HUDEP-2 (cell line): ENCODE measurements around the gene PNPLA1.
A peak's percentile ranks its signal among the peaks of the same experiment; 100 is the strongest.

Source experiments
- DNase-seq, 76 experiments: peaks; one replicate each; lab custom pipeline; 2025; ENCODE audit not compliant: unreplicated experiment in 76 of 76; lab: John Stamatoyannopoulos, UW

Gene PNPLA1

GRCh38 chr6:36350681-36351571 is 81.1 kb downstream of the PNPLA1 start:
- DNase-seq, result peak in 70 of 76 experiments; percentile 15 to 85 (median 52)

- DNase-seq, result no peak
These were observed 82.8 kb downstream of the PNPLA1 start for GRCh38 chr6:36352477-36353157.

GRCh38 chr6:36353411-36353915 is 83.6 kb downstream of the PNPLA1 start:
- DNase-seq, result no peak

GRCh38 chr6:36355819-36356218 is 86.0 kb downstream of the PNPLA1 start:
- no peak for DNase-seq

GRCh38 chr6:36357872-36358225 is 88.0 kb downstream of the PNPLA1 start:
- DNase-seq, result peak in 3 of 76 experiments; percentile 15 to 31 (median 18)
